Right lobe of liver (tissue), 6 donors: Measurements from ENCODE around the gene IL1RL2. TPM values are rescaled to one million over a fixed set of nuclear protein-coding genes. Genes with fewer than 3 reads are reported as not detected.

ENCODE experiments used
- ATAC-seq, 4 donors: fragments of 200-7000 bp; cut with Tn5 transposase; one replicate each; pipeline ENCODE4 v1.9.1; 2020; ENCODE audit warnings: mild to moderate bottlenecking in 4 of 4, moderate library complexity in 4 of 4
- DNase-seq, 3 donors: peaks; one replicate each; pipeline ENCODE4 v3.0.0-alpha.2; 2020
- H3K27ac ChIP-seq, 3 donors: fragments of 200-600 bp; one replicate each; pipeline ENCODE4 v1.8.0; 2022
- H3K27me3 ChIP-seq, 2 donors: fragments of 200-600 bp; one replicate each; pipeline ENCODE4 v1.8.0; 2022
- H3K36me3 ChIP-seq, 4 donors: fragments of 200-600 bp; sonication (generic) in 1 of 4; one replicate each; pipeline versions ENCODE4 v1.5.1 to v1.8.0; 2017 to 2022; ENCODE audit warnings: control low read depth in 1 of 4
- H3K4me1 ChIP-seq, 4 donors: fragments of 200-600 bp; sonication (generic) in 1 of 4; one replicate each; pipeline versions ENCODE4 v1.5.1 to v1.8.0; 2017 to 2022; ENCODE audit warnings: control low read depth in 1 of 4
- H3K4me3 ChIP-seq, 3 donors: fragments of 200-600 bp; one replicate each; pipeline ENCODE4 v1.8.0; 2022
- H3K9me3 ChIP-seq, 4 donors: fragments of 200-600 bp; sonication (generic) in 1 of 4; one replicate each; pipeline versions ENCODE4 v1.5.1 to v1.8.0; 2017 to 2022; ENCODE audit warnings: control low read depth in 1 of 4
- POLR2A ChIP-seq: fragments of 450-650 bp; IDR thresholded peaks from one replicate; pipeline ENCODE4 v1.6.1; 2017; ENCODE audit warnings: antibody characterized with exemption, mild to moderate bottlenecking
- WGBS: methylation state at CpG from one replicate; pipeline ENCODE4 v1.1.6; 2018; ENCODE audit warnings: low coverage, low lambda C conversion rate; ENCODE audit not compliant: insufficient coverage; ENCODE audit errors: missing lambda C conversion rate; 5-methylcytosine and 5-hydroxymethylcytosine counted together
- intact Hi-C, 2 donors: fragments of 100-400 bp; cut with DNase I; formaldehyde crosslinking; loops; one replicate each; pipeline versions ENCODE4 v1.11.2 to v1.14.1; 2022
- total RNA-seq, 6 experiments: library from RNA; depleted of rRNA in 2 of 6; stranded (reverse); fragments of >200 nt in 2 of 6; fragmentation: NEBNext Ultra II Directional in 3 of 6; extraction: Animal tissue kit (Norgen Biotek cat#: 25700) in 3 of 6; gene quantifications; one replicate each; pipeline versions ENCODE4 v1.1.0 to v1.2.4, GENCODE V29; 2016 to 2023
- TF ChIP-seq, protein P1 (sequence below), 4 donors: fragments of 200-600 bp in 3 of 4; fragments of 450-650 bp in 1 of 4; IDR thresholded peaks; one replicate each; pipeline versions ENCODE4 v1.5.1 to v1.8.0; 2016 to 2022; ENCODE audit warnings: antibody characterized with exemption in 4 of 4, mild to moderate bottlenecking in 2 of 4
- donor health status: DM: no; HTN: yes; CAD: no.
- donor health status: DM: no; HTN: no; CAD: no.
- donor health status: DM: no; HTN: no; CAD: no.
- donor health status: DM: no; HTN: yes; CAD: no.
- donor health status: DM: no; HTN: yes; CAD: no.

IL1RL2 gene
- total RNA-seq, 6 experiments from 2014 or later, result 1.2 to 3.1 (median 2.3) TPM

- Histone ChIP-seq H3K4me1 (no peaks in the 10 kb centered on the region), H3K27me3 (no peaks in the 10 kb centered on the region), H3K4me3 (no peak overlapping the region), H3K27ac (no peak overlapping the region), H3K36me3 (no peaks in the 10 kb centered on the region), H3K9me3 (no peaks in the 10 kb centered on the region)
- ATAC-seq (no peak), DNase-seq (no peak)
- 90% methylated on average over 2 of the region's 2 CpGs for WGBS
- TF ChIP-seq, protein P1, sequence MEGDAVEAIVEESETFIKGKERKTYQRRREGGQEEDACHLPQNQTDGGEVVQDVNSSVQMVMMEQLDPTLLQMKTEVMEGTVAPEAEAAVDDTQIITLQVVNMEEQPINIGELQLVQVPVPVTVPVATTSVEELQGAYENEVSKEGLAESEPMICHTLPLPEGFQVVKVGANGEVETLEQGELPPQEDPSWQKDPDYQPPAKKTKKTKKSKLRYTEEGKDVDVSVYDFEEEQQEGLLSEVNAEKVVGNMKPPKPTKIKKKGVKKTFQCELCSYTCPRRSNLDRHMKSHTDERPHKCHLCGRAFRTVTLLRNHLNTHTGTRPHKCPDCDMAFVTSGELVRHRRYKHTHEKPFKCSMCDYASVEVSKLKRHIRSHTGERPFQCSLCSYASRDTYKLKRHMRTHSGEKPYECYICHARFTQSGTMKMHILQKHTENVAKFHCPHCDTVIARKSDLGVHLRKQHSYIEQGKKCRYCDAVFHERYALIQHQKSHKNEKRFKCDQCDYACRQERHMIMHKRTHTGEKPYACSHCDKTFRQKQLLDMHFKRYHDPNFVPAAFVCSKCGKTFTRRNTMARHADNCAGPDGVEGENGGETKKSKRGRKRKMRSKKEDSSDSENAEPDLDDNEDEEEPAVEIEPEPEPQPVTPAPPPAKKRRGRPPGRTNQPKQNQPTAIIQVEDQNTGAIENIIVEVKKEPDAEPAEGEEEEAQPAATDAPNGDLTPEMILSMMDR (IDR thresholded peaks at IDR 0.05), result no peak
- TF ChIP-seq POLR2A, result no peak
- intact Hi-C loops, result no loop called here
Measured at GRCh38 chr2:102276549-102277201, 89.9 kb downstream of the IL1RL2 start.

GRCh38 chr2:102277202-102277700, 90.4 kb downstream of the IL1RL2 start:
- Histone ChIP-seq H3K9me3 (no peaks in the 10 kb centered on the region), H3K4me1 (no peaks in the 10 kb centered on the region), H3K36me3 (no peaks in the 10 kb centered on the region), H3K27ac (no peak overlapping the region), H3K4me3 (no peak overlapping the region), H3K27me3 (no peaks in the 10 kb centered on the region)
- TF ChIP-seq, protein P1 (IDR thresholded peaks at IDR 0.05), result no peak
- TF ChIP-seq POLR2A, result no peak
- no CpG with 5 or more reads among the region's 1 CpG for WGBS
- no peak for DNase-seq
- intact Hi-C loops, result no loop called here
- ATAC-seq, result no peak

GRCh38 chr2:102278720-102279390, 92.0 kb downstream of the IL1RL2 start:
- Histone ChIP-seq H3K36me3 (no peaks in the 10 kb centered on the region), H3K4me3 (no peak overlapping the region), H3K27ac (no peak overlapping the region), H3K27me3 (no peaks in the 10 kb centered on the region), H3K9me3 (no peaks in the 10 kb centered on the region), H3K4me1 (no peaks in the 10 kb centered on the region)
- DNase-seq (no peak), ATAC-seq (no peak)
- no peak for TF ChIP-seq POLR2A
- TF ChIP-seq, protein P1 (IDR thresholded peaks at IDR 0.05), result no peak
- 75% methylated on average over 2 of the region's 3 CpGs for WGBS
- intact Hi-C loops, result no loop called here

GRCh38 chr2:102279391-102279735, 92.5 kb downstream of the IL1RL2 start:
- H3K4me3 ChIP-seq, result no peak overlapping the region
- no peak overlapping the region for H3K27ac ChIP-seq
- no peak for TF ChIP-seq POLR2A
- TF ChIP-seq, protein P1 (IDR thresholded peaks at IDR 0.05), result no peak
- ATAC-seq (no peak), DNase-seq (no peak)
- 59% methylated on average over 1 of the region's 1 CpG for WGBS
- H3K9me3 ChIP-seq, result no peaks in the 10 kb centered on the region
- intact Hi-C loops, result no loop called here
- no peaks in the 10 kb centered on the region for H3K36me3 ChIP-seq
- no peaks in the 10 kb centered on the region for H3K4me1 ChIP-seq
- H3K27me3 ChIP-seq, result no peaks in the 10 kb centered on the region
